Measurements from ENCODE around the gene VLDLR.
"Not testable (repeated sequence)": the region's sequence is repeated elsewhere in the genome, so short reads cannot be mapped to it uniquely, and the experiment has no call there.

The VLDLR gene

DNA sequence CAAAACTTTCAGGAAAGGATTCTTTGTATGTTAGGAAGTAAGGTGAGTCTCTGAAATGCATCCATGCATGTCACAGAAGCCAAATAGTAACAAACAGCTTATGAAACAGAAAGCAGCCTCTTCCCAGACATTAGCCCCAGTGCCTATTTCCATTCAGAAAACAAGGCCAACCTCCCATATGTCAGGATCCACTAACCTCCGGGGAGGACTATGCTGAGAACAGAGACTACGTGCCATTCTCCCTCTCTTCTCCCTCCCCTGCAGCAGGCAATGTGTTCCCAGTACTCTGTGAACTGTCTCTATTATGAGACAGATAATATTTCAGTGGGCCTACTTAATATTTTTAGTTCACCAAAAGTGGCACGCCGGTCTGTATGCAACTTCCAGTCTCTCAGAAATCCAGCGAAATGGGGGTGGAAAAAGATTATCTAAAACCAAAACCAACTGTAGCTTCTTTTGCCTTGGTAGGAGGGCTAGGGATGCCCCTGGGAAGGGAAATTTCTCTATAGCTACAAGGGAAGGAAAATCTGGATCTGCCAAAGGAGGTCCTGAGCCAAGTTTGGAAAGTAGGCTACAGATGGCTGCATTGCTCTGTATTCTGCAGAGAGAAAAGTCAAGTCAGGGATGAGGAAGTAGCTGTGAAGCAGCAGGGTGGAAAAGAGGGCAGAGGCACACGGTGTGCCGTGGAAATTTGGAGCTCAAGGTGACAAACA lies 42.0 kb downstream of the VLDLR start:
- no peak for DNase-seq (ENCODE audit: low read depth)

DNA sequence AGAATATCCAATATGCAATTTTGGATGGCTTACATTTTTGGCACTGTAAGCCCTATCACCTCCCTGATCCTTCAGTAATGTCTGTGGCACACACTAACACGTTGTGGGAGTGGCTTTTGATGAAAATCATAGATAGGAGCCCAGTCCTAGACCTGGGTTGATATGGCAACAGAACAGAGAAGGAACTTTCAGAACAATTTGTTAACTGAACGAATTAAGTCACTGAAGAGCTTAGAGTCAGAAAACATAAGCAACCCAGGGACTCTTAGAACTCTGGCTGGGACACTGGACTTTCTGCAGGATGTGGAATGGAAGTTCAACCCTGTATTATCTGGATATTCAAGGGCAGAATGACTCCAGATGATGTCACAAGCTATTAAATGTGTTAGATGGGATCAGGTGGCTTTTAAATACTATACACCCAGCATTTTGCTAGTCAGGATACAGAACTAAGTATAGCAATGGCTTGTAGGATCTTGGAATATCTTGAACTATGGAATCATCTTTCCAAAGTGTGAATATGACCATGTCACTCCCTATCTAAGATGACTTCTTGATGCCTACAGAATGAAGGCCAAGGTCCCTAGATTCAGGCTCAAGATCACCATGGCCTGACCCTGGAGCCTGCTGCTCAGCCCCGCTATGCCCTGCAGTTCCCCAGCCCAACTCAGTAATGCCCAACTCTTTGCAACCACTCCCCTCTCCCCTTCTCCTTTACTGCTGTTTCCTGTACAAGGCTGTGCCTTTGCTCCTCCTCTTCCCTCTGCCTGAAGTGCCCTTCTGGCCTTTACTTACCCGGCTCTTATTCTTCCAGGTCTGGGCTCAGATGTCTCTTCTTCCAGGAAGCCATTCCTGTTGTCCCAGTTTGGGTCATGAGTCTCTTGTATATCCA lies 42.8 kb downstream of the VLDLR start:
- DNase-seq (ENCODE audit: low read depth): no peak

DNA sequence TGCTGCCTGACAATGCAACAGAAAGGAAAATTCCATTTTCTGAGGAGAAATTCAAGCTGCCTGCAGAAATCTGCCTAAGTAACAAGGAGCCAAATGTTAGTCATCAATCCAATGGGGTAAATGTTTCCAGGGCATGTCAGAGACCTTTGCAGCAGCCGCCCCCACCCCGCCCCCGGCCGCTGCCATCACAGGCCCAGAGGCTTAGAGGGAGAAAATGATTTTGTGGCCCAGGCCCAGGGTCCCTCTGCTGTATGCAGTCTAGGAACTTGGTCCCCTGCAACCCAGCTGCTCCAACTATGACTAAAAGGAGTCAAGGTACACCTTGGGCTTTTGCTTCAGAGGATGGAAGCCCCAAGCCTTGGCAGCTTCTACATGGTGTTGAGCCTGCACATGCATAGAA lies 45.0 kb downstream of the VLDLR start:
- no peak for DNase-seq (ENCODE audit: low read depth)

DNA sequence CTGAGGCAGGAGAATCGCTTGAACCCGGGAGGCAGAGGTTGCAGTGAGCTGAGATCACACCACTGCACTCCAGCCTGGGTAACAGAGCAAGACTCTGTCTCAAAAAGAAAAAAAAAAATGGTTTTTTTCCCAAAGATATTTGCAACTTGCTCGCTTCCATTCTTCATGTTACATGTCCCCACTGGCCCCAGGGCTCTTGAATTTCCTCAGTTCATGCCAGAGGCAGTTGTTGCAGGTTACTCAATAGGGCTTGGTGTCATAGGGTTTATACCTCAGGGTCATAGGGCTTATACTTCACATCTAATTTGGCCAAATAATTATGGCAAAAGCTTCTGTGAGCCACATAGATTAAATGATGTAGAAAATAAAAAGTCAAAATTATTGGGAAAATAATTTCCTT lies 51.6 kb downstream of the VLDLR start:
- DNase-seq (ENCODE audit: low read depth): no peak

DNA sequence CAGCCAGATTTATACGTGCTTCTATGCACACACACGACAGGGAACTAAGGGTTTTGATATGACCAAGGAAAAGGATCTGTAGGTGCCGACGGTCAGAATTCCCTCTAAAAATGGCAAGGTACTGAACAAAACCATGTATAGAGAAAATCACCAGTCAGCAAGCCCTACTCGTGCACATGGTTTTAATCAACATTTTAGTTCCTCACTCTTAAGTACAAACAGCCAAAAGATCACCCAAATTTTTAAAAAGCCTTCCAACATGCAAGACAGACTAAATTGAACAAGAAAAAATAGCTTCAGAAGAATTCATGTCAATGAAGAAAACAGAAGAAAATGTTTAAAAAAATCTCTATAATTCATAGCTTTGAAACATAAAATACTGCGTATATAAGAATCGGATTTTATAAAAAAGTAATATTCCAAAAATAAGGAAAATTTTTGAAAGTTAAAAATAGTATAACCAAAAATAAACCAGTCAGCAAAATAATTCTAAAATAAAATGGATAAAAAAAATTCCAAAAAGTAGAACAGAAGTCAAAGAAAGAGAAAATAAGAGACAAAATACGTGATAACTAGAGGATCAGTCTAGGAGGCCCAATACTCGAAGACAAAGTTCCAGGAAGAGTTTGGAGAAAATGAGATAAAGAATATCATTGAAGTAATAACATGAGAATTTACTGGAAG lies 52.7 kb downstream of the VLDLR start:
- no peak for DNase-seq (ENCODE audit: low read depth)

DNA sequence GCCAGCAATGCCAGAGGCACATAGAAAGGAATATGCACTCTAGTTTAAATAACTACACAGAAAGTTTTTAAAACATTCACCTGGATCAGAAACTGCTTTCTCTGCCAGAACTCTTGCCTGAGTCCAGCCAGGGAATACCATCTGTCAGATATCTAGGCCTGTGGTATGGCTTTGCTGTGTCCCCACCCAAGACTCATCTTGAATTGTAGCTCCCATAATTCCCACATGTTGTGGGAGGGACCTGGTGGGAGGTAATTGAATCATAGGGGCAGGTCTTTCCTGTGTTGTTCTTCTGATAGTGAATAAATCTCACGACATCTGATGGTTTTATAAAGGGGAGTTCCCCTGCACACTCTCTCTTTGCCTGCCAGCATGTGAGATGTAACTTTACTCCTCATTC lies 54.2 kb downstream of the VLDLR start:
- no peak for DNase-seq (ENCODE audit: low read depth)

DNA sequence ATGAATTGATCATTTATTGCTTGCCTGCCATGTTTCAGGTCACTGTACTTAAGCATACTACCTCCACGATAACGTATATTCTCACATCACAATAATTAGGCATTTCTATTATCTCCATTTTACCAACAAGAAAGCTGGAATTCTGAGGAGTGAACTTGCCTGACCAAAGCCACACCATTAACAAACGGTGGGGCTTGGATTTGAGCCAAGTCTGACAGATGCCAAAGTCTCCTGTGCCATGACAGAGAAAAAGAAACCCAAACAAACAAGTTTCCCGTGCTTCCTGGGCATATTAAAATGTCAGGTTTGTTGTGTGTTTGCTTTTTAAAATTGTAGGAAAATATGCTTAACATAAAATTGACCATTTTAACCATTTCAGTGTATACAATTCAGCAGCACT lies 54.9 kb downstream of the VLDLR start:
- DNase-seq (ENCODE audit: low read depth): no peak

DNA sequence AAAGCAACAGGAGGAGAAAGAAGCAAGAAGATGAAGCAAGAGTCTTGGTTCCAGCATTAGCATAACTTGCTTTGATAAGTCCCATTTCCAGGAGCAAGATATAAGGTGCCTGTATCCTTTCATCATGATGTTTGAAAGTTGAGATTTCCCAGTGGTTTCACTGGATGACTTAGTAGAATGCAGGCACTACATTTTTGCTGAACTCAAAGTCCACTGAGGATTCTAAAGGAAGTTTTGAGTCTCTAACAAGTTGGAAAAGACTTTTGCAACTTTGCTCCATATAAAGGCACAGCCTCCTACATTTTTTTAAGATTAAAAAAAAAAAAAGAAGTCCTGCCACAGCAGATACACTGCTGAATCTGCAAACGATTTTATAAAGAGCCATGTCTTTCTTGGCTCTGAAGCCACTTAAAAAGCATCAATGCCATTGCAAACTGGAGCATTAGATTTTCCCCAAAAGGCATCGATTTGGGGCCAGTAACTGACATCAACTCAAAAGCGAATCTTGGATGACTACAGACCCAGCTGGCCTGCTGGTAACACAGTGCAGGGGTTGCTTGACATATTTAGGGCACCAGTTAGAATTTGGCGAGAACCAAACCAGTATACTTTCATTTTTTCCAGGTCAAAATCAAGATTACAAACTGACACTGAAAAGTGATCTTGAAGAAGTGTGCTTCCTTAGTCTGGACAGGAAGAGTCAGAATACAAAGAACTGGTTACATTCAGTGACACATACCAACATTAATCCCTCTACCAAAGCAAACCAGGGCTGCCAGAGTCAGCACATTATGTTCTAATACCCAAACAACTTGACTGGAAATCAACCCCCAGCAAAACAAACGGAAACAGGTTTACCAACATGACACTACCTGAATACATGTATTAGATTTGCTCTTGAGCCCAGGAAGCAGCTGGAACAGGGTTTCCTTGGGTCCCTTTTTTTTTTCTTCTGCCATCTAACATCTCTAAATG lies 56.6 kb downstream of the VLDLR start:
- no peak for DNase-seq (ENCODE audit: low read depth)

DNA sequence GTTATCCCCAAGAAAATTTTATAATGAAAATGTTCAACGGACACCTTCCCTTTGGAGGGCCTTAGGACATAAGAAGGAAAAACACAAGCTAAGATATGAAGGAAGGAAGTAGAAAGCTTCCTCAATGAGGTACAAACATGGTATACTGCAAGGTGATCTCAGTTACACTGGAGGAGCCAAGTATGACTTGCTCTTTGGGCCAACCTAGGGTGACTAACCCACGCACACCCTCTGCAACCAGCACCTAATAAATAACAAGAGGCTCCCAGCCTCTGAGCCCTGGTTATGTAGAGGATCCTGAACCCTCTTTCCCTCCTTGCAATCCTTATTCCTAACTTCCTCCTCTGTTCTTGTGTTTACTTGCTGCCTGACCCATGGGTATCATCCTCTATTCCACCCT lies 57.4 kb downstream of the VLDLR start:
- DNase-seq (ENCODE audit: low read depth): no peak

DNA sequence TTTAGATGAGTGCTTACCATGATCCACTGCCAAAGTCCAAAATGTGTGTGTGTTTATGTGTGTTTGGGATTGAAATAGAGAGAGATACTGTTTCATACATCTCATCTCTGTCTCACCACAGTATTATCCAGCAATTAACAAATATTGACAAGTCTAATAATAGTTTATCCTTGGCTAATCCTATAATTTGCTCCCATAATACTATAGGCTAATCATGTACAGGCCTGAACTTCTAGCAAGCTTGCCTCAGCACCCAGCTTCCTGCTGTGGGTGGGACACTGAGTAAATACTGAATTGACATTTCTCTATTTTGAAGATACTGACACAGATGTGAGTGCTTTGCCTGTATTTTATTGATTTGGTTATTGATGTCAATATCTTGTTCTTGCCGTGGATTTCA lies 60.4 kb downstream of the VLDLR start:
- no peak for DNase-seq (ENCODE audit: low read depth)

DNA sequence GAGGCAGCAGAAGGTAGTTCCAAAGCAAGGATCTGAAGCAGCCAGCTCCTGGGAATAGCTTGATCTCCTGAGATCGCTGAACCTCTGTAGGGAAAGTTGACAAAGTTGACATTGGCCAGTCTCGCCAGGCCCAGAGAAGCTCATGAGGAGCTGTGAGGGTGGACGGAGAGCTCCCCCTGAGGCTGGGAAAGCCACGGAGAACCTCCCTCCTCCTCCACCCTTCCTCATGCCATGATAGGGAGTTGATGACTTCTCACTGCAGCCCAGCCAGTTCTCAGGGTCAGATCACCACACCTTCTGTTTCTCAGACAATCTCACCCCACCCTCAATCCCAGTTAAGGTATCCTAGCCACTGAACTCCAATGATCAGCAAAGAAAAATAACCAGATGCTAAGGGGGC lies 65.3 kb downstream of the VLDLR start:
- no peak for DNase-seq (ENCODE audit: low read depth)

DNA sequence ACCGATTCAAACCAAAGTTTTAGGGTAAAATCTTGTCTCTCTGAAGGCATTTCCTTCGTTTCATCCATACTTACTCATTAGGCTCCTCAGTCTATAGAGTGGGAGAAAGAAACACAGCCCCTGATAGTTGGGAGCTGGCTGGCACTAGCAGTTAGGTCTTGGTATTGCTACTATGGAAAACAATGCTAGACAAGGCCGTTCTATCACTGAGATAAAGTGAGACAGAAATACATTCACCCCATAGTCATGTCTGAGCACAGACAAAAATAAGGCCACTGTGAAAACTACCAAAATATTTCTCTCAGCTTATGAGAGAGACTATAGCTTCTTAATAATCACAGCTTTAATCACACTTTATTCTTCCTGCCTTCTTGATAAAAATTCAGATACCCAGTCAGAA lies 67.0 kb downstream of the VLDLR start:
- no peak for DNase-seq (ENCODE audit: low read depth)

DNA sequence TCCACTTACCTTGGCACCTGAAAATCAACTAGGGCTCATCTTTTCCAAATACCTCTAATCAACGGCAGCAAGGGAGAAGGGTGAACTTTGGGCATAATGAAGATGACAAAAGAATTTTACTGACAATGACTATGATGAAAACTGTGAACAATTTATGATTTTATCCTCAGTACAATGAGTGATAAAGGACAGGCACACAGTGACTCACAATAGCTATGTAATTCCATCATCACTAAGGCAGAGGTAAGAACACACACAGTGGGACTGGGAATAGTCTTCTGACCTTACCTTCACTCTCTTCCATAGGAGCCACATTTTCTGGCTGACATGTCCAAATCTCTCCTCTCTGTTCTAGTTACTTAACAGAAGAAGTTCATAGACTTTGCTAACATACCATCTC lies 69.6 kb downstream of the VLDLR start:
- DNase-seq (ENCODE audit: low read depth): no peak

DNA sequence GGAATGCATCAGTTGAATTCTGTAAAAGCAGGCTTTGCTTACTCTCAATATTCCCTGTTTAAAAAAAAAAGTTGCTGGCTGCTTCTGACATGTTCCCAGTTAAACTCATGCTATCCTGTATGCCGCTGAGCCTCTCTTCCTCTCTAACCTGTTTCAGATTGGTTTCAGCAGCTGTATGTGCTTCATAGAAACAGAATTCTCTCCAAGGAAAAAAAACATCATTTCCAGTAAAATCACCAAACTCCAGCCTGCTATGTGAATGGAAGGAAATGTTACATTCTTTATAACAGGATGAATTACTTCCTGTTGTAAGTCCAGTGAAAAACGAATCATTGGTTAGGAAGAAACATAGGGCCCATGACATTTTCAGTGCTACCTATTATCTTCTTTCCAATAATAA lies 70.0 kb downstream of the VLDLR start:
- DNase-seq (ENCODE audit: low read depth): no peak

DNA sequence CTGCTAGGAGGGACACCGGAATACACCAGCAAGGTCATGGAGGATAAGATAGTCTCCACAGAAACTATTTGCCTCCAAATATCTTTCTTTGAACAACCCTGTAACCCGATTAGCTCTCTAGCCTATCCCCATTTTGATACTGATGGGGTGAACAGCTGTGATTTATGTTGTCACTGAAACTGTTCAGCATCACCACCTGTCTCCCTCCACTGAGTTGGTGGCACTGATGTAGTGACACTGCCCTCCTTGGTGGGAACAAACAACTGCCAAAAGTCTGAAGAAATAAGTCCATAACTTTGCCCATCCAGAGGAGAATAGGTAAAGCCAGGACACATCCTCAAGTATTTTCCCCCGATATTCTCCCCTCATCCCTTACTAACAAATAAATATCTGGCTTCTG lies 71.5 kb downstream of the VLDLR start:
- no peak for DNase-seq (ENCODE audit: low read depth)

DNA sequence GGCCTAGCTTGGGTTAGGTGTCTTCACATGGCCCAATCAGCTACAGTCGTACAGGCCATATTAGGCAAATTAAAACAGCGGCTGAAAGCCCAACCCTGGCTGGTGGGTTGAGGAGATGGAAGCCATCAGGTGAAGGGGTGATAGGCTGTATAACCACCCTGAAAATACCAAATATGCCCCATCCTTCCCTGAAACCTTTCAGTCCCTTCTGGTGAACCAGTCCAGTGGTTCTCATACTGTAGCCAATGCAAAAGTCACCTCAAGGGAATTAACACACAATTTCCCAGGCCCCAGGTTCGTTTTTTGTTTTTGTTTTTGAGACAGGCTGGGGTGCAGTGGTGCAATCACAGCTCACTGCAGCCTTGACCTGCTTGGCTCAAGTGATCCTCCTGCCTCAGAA lies 75.9 kb downstream of the VLDLR start:
- DNase-seq (ENCODE audit: low read depth): no peak

DNA sequence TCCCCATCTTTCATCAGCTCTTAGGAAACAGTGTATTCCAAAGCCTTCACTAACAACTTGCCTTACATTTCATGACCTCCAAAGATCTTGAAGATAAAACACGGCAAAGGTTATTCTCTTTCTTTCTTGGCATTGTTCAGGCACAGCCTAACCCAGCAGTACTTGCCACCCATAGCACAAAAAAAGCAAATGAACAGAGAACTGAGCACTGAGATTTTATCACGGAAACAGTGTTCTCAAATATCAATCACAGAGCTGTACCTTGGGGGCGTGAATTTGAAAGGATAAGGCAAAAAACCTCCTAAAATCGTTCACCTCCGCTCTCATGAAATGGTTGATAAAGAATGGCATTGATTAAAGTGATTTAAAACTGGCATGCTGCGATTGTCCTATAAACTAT lies 78.8 kb downstream of the VLDLR start:
- no peak for DNase-seq (ENCODE audit: low read depth)

DNA sequence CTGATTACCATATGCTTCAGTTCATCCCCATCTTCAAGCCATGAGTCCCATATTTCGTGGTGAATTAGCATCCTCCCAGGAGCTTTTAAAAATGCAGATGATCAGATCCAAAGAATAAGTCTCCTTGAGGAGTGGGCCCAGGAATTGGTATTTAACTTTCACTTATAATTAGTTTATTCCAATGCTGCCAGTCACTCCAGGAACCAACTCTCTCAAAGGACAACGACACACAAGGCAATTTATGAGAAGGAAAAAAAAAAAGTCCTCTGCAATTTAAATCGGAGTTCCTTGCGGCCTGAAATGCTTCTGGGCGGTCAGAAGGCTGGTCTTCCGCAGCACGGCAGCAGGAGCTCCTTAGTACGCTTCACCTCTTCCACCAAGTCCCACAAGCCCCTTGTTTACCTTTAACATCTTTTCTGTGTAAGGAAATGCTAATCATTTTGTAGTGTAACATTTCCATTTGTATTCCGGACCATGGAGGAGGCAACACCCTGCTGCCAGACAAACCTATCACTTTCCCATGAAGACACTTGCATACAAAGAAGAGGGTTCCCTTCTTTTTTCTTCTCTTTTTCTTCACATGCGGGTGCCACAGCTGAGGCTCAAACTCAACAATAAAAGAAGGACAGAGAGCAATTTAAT lies 79.4 kb downstream of the VLDLR start:
- no peak for DNase-seq (ENCODE audit: low read depth)

DNA sequence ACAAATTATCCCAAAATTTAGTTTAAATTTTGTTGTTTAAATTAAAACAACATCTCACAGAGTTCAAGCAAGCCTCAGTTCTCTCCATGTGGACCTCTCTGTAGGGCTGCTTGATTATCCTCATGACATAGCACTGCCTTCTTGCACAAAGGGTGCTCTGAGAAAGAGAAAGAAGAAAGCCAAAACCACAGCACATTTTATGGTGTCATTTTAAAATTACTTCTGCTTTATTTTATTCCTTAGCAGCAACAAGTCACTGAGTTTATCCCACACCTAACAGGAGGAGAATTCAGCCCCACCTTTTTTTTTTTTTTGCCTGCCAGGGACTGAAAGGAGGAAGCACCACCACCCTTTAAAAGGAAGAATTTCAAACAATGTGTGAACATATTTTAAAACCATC lies 82.9 kb downstream of the VLDLR start:
- DNase-seq (ENCODE audit: low read depth): no peak

DNA sequence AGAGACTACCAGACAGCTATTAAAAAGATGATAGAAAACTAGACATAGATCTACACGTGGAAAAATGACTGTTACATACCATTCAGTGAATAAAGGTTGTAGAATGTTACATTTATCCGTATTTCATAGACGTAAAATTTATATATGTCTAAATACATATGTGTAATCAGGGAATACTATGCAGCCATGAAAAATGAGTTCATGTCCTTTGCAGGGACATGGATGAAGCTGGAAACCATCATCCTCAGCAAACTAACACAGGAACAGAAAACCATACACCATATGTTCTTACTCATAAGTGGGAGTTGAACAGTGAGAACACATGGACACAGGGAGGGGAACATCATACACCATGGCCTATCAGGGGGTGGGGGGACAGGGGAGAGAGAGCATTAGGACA lies 85.7 kb downstream of the VLDLR start:
- DNase-seq (ENCODE audit: low read depth): not testable (repeated sequence)
